Left cardiac atrium (tissue), 4 donors: ENCODE data around the gene PTPRN. TPM values are rescaled to one million over a fixed set of nuclear protein-coding genes. Genes with fewer than 3 reads are reported as not detected.
A peak's percentile ranks its signal among the peaks of the same experiment; 100 is the strongest.
"Not testable (repeated sequence)": the region's sequence is repeated elsewhere in the genome, so short reads cannot be mapped to it uniquely, and the experiment has no call there.

Experiments
- ATAC-seq, 2 donors: fragments of 200-7000 bp; cut with Tn5 transposase; one replicate each; pipeline ENCODE4 v1.9.1; 2020; ENCODE audit warnings: mild to moderate bottlenecking in 2 of 2, moderate library complexity in 2 of 2
- DNase-seq: peaks from one replicate; pipeline ENCODE4 v3.0.0-alpha.2; 2020
- intact Hi-C, 2 donors: fragments of 100-400 bp; cut with DNase I; formaldehyde crosslinking; loops; one replicate each; pipeline versions ENCODE4 v1.14.1 to v1.15.1; 2022 to 2023
- total RNA-seq, 2 donors: library from RNA; stranded (reverse); fragmentation: NEBNext Ultra II Directional; extraction: Animal tissue kit (Norgen Biotek cat#: 25700); gene quantifications; one replicate each; pipeline ENCODE4 v1.2.1, GENCODE V29; 2021
- donor health status: DM: no; HTN: yes; CAD: no.
- donor health status: DM: no; HTN: yes; CAD: no; lungs with severe emphysema.
- donor health status: DM: yes; HTN: yes; CAD: no.
- donor health status: Dilated cardiomyopathy.

Gene PTPRN
- total RNA-seq, 2 donors from 2014 or later, result not detected

- DNase-seq, ATAC-seq, intact Hi-C loops: not testable (repeated sequence)
Observed at GRCh38 chr2:219312683-219313263, 3.6 kb upstream of the PTPRN start.

- ATAC-seq (peak; percentile 68 to 89), DNase-seq (peak; percentile 67)
- intact Hi-C loops, result loop anchor here (10.0 kb wide), 1 partner anchor 254 kb away; no protein-coding TSS in a partner anchor
Observed at GRCh38 chr2:219308142-219309101, 779 bp downstream of the PTPRN start.

GRCh38 chr2:219306047-219306446 is 3.2 kb downstream of the PTPRN start:
- DNase-seq, result no peak
- intact Hi-C loops, result loop anchor here (10.0 kb wide), 1 partner anchor 251 kb away; no protein-coding TSS in a partner anchor
- ATAC-seq, result no peak

- ATAC-seq (no peak), DNase-seq (no peak)
- intact Hi-C loops, result loop anchor here (10.0 kb wide), 1 partner anchor 249 kb away; no protein-coding TSS in a partner anchor
Observed at GRCh38 chr2:219304223-219304622, 5.0 kb downstream of the PTPRN start.

GRCh38 chr2:219302412-219302968 is 6.7 kb downstream of the PTPRN start:
- ATAC-seq (no peak), DNase-seq (no peak)
- intact Hi-C loops, result loop anchor here (10.0 kb wide), 1 partner anchor 248 kb away; no protein-coding TSS in a partner anchor

GRCh38 chr2:219300022-219300421 is 9.2 kb downstream of the PTPRN start:
- no peak for DNase-seq
- intact Hi-C loops, result loop anchor here (10.0 kb wide), 1 partner anchor 245 kb away; no protein-coding TSS in a partner anchor
- no peak for ATAC-seq

- intact Hi-C loops, result loop anchor here (2.0 to 10.0 kb wide), 3 partner anchors 55 to 139 kb away; partner anchors contain the start of genes NHEJ1 (in 2 of the 2), GLB1L (in 1 of the 2) and STK16 (in 1 of the 2)
- DNase-seq (no peak), ATAC-seq (no peak)
Observed at GRCh38 chr2:219299372-219299760, 9.8 kb downstream of the PTPRN start.

GRCh38 chr2:219298759-219299371 is 10.3 kb downstream of the PTPRN start:
- ATAC-seq (peak; percentile 65 to 70), DNase-seq (peak; percentile 85)
- intact Hi-C loops, result loop anchor here (2.0 to 10.0 kb wide), 3 partner anchors 54 to 138 kb away; partner anchors contain the start of genes NHEJ1 (in 2 of the 2), GLB1L (in 1 of the 2) and STK16 (in 1 of the 2)

- intact Hi-C loops, result loop anchor here (2.0 to 10.0 kb wide), 3 partner anchors 53 to 137 kb away; partner anchors contain the start of genes NHEJ1 (in 2 of the 2), GLB1L (in 1 of the 2) and STK16 (in 1 of the 2)
- no peak for DNase-seq
- ATAC-seq, result no peak
Observed at GRCh38 chr2:219297766-219298456, 11.3 kb downstream of the PTPRN start.

GRCh38 chr2:219296631-219297391 is 12.4 kb downstream of the PTPRN start:
- ATAC-seq (no peak), DNase-seq (no peak)
- intact Hi-C loops, result loop anchor here in 1 of 2 donors (5.0 to 10.0 kb wide), 2 partner anchors 52 to 135 kb away; partner anchors contain the start of genes GLB1L, NHEJ1 and STK16

- ATAC-seq (no peak), DNase-seq (no peak)
- intact Hi-C loops, result loop anchor here in 1 of 2 donors (5.0 to 10.0 kb wide), 2 partner anchors 51 to 134 kb away; partner anchors contain the start of genes GLB1L, NHEJ1 and STK16
Observed at GRCh38 chr2:219296142-219296541, 13.1 kb downstream of the PTPRN start.

- intact Hi-C loops, result loop anchor here (2.0 to 10.0 kb wide), 3 partner anchors 16 to 132 kb away; partner anchors contain the start of genes DNAJB2 (in 1 of the 2), GLB1L (in 1 of the 2), NHEJ1 (in 1 of the 2) and STK16 (in 1 of the 2)
- DNase-seq, result peak; percentile 90
- peak; percentile 88 to 92 for ATAC-seq
Observed at GRCh38 chr2:219294356-219295351, 14.5 kb downstream of the PTPRN start.

GRCh38 chr2:219293736-219294231 is 15.4 kb downstream of the PTPRN start:
- no peak for DNase-seq

GRCh38 chr2:219292616-219293015 is 16.6 kb downstream of the PTPRN start:
- ATAC-seq (no peak), DNase-seq (no peak)
- intact Hi-C loops, result loop anchor here in 1 of 2 donors (10.0 kb wide), 1 partner anchor 48 kb away; the partner anchor contains the start of genes GLB1L and STK16

More at GRCh38 chr2:219293736-219294231, 15.4 kb downstream of the PTPRN start:
- intact Hi-C loops, result loop anchor here (2.0 to 10.0 kb wide), 2 partner anchors 15 to 49 kb away; partner anchors contain the start of genes DNAJB2 (in 1 of the 2), GLB1L (in 1 of the 2) and STK16 (in 1 of the 2)
- ATAC-seq, result no peak

- DNase-seq, result no peak
- intact Hi-C loops, result loop anchor here in 1 of 2 donors (10.0 kb wide), 1 partner anchor 47 kb away; the partner anchor contains the start of genes GLB1L and STK16
- ATAC-seq, result no peak
Observed at GRCh38 chr2:219291910-219292490, 17.2 kb downstream of the PTPRN start.
